Neutrophil (primary cell): Measurements from ENCODE around the gene CYTH3.

Source experiments
- H3K27ac ChIP-seq: fragments of 200-600 bp; sonication (generic); 2 replicates; pipeline ENCODE4 v1.5.1; 2016; ENCODE audit warnings: mild to moderate bottlenecking, moderate library complexity
- H3K27me3 ChIP-seq: fragments of 200-600 bp; sonication (generic); 2 replicates; pipeline ENCODE4 v1.6.0; 2016; ENCODE audit warnings: mild to moderate bottlenecking
- H3K36me3 ChIP-seq: fragments of 200-600 bp; sonication (generic); 2 replicates; pipeline ENCODE4 v1.5.1; 2017
- H3K4me1 ChIP-seq, 2 experiments: fragments of 200-600 bp in 1 of 2; sonication (generic) in 1 of 2; 1 replicate in 1 of 2; 2 replicates in 1 of 2; pipeline versions ENCODE4 v1.5.1 to v1.6.1; 2013 to 2016; ENCODE audit warnings: low read depth in 1 of 2, low read length in 1 of 2, mild to moderate bottlenecking in 1 of 2, moderate library complexity in 1 of 2; ENCODE audit not compliant: control insufficient read depth in 1 of 2, insufficient read depth in 1 of 2
- H3K4me3 ChIP-seq, 2 experiments: fragments of 200-600 bp in 1 of 2; sonication (generic) in 1 of 2; 1 replicate in 1 of 2; 2 replicates in 1 of 2; pipeline ENCODE4 v1.5.1; 2013 to 2016; ENCODE audit warnings: low read depth in 1 of 2, low read length in 1 of 2, mild to moderate bottlenecking in 1 of 2, moderate library complexity in 1 of 2
- H3K9me3 ChIP-seq: fragments of 200-600 bp; sonication (generic); 2 replicates; pipeline ENCODE4 v1.5.1; 2016
- CTCF ChIP-seq: fragments of 200-600 bp; sonication (generic); IDR thresholded peaks from 2 replicates; pipeline ENCODE4 v1.5.1; 2016; ENCODE audit warnings: antibody characterized with exemption

CYTH3 gene

GRCh38 chr7:6248581-6248980 lies 23.8 kb downstream of the CYTH3 start:
- Histone ChIP-seq H3K36me3 (no peaks in the 10 kb centered on the region), H3K27me3 (no peaks in the 10 kb centered on the region), H3K9me3 (no peaks in the 10 kb centered on the region), H3K27ac (no peak overlapping the region), H3K4me3 (no peak overlapping the region), H3K4me1 (no peaks in the 10 kb centered on the region)
- TF ChIP-seq CTCF, result no peak

- H3K4me3 ChIP-seq, result no peak overlapping the region
- no peak overlapping the region for H3K27ac ChIP-seq
- TF ChIP-seq CTCF, result no peak
- no peaks in the 10 kb centered on the region for H3K4me1 ChIP-seq
- H3K36me3 ChIP-seq, result no peaks in the 10 kb centered on the region
- H3K9me3 ChIP-seq, result no peaks in the 10 kb centered on the region
- no peaks in the 10 kb centered on the region for H3K27me3 ChIP-seq
Measured at GRCh38 chr7:6246251-6246917, 26.0 kb downstream of the CYTH3 start.

GRCh38 chr7:6244021-6244420 lies 28.4 kb downstream of the CYTH3 start:
- Histone ChIP-seq H3K9me3 (no peaks in the 10 kb centered on the region), H3K27me3 (no peaks in the 10 kb centered on the region), H3K4me1 (no peaks in the 10 kb centered on the region), H3K4me3 (no peak overlapping the region), H3K27ac (no peak overlapping the region), H3K36me3 (no peaks in the 10 kb centered on the region)
- TF ChIP-seq CTCF, result no peak

GRCh38 chr7:6243168-6243567 lies 29.3 kb downstream of the CYTH3 start:
- H3K4me3 ChIP-seq, result no peak overlapping the region
- H3K27ac ChIP-seq, result no peak overlapping the region
- H3K4me1 ChIP-seq, result no peaks in the 10 kb centered on the region
- TF ChIP-seq CTCF, result no peak
- H3K27me3 ChIP-seq, result no peaks in the 10 kb centered on the region
- H3K36me3 ChIP-seq, result no peaks in the 10 kb centered on the region
- H3K9me3 ChIP-seq, result no peaks in the 10 kb centered on the region

- no peak for TF ChIP-seq CTCF
- H3K36me3 ChIP-seq, result no peaks in the 10 kb centered on the region
- no peaks in the 10 kb centered on the region for H3K4me1 ChIP-seq
- H3K9me3 ChIP-seq, result no peaks in the 10 kb centered on the region
- no peak overlapping the region for H3K4me3 ChIP-seq
- H3K27me3 ChIP-seq, result no peaks in the 10 kb centered on the region
- no peak overlapping the region for H3K27ac ChIP-seq
Measured at GRCh38 chr7:6242561-6242960, 29.9 kb downstream of the CYTH3 start.

- Histone ChIP-seq H3K9me3 (no peaks in the 10 kb centered on the region), H3K27me3 (no peaks in the 10 kb centered on the region), H3K36me3 (no peaks in the 10 kb centered on the region), H3K27ac (no peak overlapping the region), H3K4me1 (no peaks in the 10 kb centered on the region), H3K4me3 (no peak overlapping the region)
- TF ChIP-seq CTCF, result no peak
Measured at GRCh38 chr7:6241607-6241973, 30.8 kb downstream of the CYTH3 start.
